Measurements from ENCODE around the gene STON2. TPM values are rescaled to one million over a fixed set of nuclear protein-coding genes. Genes with fewer than 3 reads are reported as not detected.

STON2 gene
- total and polyA plus RNA-seq, 2 of the 8 experiments (the other 6 are each of a cell fraction or from before 2014, with no cell fraction given) = 8.9 to 50.0 TPM

GRCh38 chr14:81398196-81398891 lies 1.8 kb downstream of the STON2 start:
- Histone ChIP-seq H3K27ac (ENCODE audit: low read depth, low read length) (no peak overlapping the region), H3K4me2 (ENCODE audit: insufficient read depth in 1 of 2, low read depth in 2 of 2, low read length in 2 of 2) (no peak overlapping the region), H2BK5ac (ENCODE audit: low read depth, low read length) (no peak overlapping the region), H3K79me1 (ENCODE audit: low read depth, low read length) (peaks cover 2% of the 10 kb centered on the region; the same call in 1 of the 2 replicates), H3K56ac (replicated peaks; ENCODE audit: insufficient read length, low read depth, low read length) (no peak overlapping the region), H3K79me2 (ENCODE audit: control insufficient read depth in 1 of 2, insufficient read depth in 2 of 2, low read length in 2 of 2) (0 out of 4 replicates have a peak, but pooled peaks cover 0 to 3% of the 10 kb centered on the region in 2 experiments), H3K23ac (ENCODE audit: insufficient read length) (no peak overlapping the region), H4K91ac (replicated peaks; ENCODE audit: insufficient read length, low read length) (no peak overlapping the region), H2BK120ac (replicated peaks; ENCODE audit: low read depth, low read length) (no peak overlapping the region), H2BK15ac (ENCODE audit: low read length) (no peak overlapping the region), H3K36me3 (ENCODE audit: control insufficient read depth in 2 of 4, insufficient read depth in 4 of 4, low read length in 3 of 4) (peaks cover 4 to 29% (median 13%) of the 10 kb centered on the region in 4 experiments; a peak in 7 of 8 replicates), H2BK20ac (ENCODE audit: low read length) (no peak overlapping the region), H2BK12ac (ENCODE audit: low read depth, low read length) (no peak overlapping the region), H3K27me3 (replicated peaks in 1 of 4; ENCODE audit: control insufficient read depth in 3 of 4, extremely low read depth in 1 of 4, insufficient read depth in 3 of 4, low read length in 3 of 4) (no peaks in the 10 kb centered on the region), H4K8ac (ENCODE audit: extremely low read depth, insufficient read depth, low read length) (no peak overlapping the region), H3K4me3 (ENCODE audit: extremely low read depth in 1 of 4, insufficient read depth in 2 of 4, low read depth in 3 of 4, low read length in 4 of 4) (no peak overlapping the region), H3K4ac (replicated peaks; ENCODE audit: insufficient read length, low read depth, low read length) (no peak overlapping the region), H3K4me1 (replicated peaks in 1 of 4; ENCODE audit: control insufficient read depth in 3 of 4, insufficient read depth in 4 of 4, low read length in 3 of 4) (peaks cover 0 to 4% (median 0%) of the 10 kb centered on the region in 4 experiments; a peak in 2 of 7 replicates), H4K20me1 (replicated peaks in 1 of 2; ENCODE audit: control insufficient read depth in 1 of 2, insufficient read depth in 2 of 2, low read length in 2 of 2) (peaks cover 0 to under 1% of the 10 kb centered on the region in 2 experiments), H2AFZ (ENCODE audit: low read length) (no peak overlapping the region), H3K23me2 (ENCODE audit: low read depth, low read length) (no peaks in the 10 kb centered on the region), H2AK5ac (ENCODE audit: low read depth, low read length) (no peak overlapping the region), H3K9ac (replicated peaks in 1 of 4; ENCODE audit: extremely low read depth in 1 of 4, low read depth in 3 of 4, low read length in 3 of 4) (no peak overlapping the region), H3K9me3 (ENCODE audit: insufficient read depth in 2 of 2, low read depth in 1 of 2, low read length in 1 of 2) (no peaks in the 10 kb centered on the region; a peak in 1 of 4 replicates), H3K18ac (ENCODE audit: extremely low read depth, low read length) (no peak overlapping the region), H3K14ac (ENCODE audit: insufficient read length) (no peak overlapping the region), H4K5ac (ENCODE audit: insufficient read length, low read depth, low read length) (no peak overlapping the region)
- no peak for FAIRE-seq
- DNase-seq (ENCODE audit: low read depth in 1 of 2, low spot score in 2 of 2) = no peak
- CTCF ChIA-PET (ENCODE audit: partially characterized antibody) = interaction anchor here (1.0 to 2.3 kb wide), 4 partner anchors 9 to 55 kb away, joined by 3 to 12 read pairs (median 4); no protein-coding TSS in a partner anchor
- 94% methylated on average over 6 of the region's 6 CpGs; no CpG with 5 or more reads in 1 of the 2 experiments for WGBS, 2 experiments (ENCODE audit: extremely low coverage in 1 of 2, insufficient coverage in 1 of 2, insufficient read length in 1 of 2, insufficient replicate concordance in 2 of 2, low coverage in 1 of 2, low lambda C conversion rate in 2 of 2, missing lambda C conversion rate in 1 of 2)
- POLR2A ChIA-PET (ENCODE audit: partially characterized antibody) = no interaction called here
- no peak for TF ChIP-seq NRF1 (IDR thresholded peaks at IDR 0.05; ENCODE audit: low read depth, low read length)
- TF ChIP-seq BRCA1 (IDR thresholded peaks at IDR 0.05; ENCODE audit: low read depth, low read length) = no peak
- TF ChIP-seq SRF (IDR thresholded peaks at IDR 0.05; ENCODE audit: low read depth, low read length) = no peak
- TF ChIP-seq RXRA (IDR thresholded peaks at IDR 0.05; ENCODE audit: insufficient read depth, low read depth, low read length) = no peak
- TF ChIP-seq BACH1 (IDR thresholded peaks at IDR 0.05; ENCODE audit: low read length) = no peak
- TF ChIP-seq GABPA (IDR thresholded peaks at IDR 0.05; ENCODE audit: borderline replicate concordance, insufficient read depth, low read length) = no peak
- no peak for TF ChIP-seq TAF1 (IDR thresholded peaks at IDR 0.05; ENCODE audit: low read depth, low read length)
- TF ChIP-seq CHD2 (IDR thresholded peaks at IDR 0.05; ENCODE audit: low read length) = no peak
- TF ChIP-seq CREB1 (IDR thresholded peaks at IDR 0.05) = no peak
- TF ChIP-seq ASH2L (IDR thresholded peaks at IDR 0.05; ENCODE audit: low read length) = no peak
- TF ChIP-seq POLR2A (IDR thresholded peaks at IDR 0.05; ENCODE audit: control extremely low read depth in 1 of 2, low read depth in 2 of 2, low read length in 2 of 2) = no peak
- TF ChIP-seq TAF7 (optimal IDR thresholded peaks at IDR 0.05; ENCODE audit: borderline replicate concordance, low read depth, low read length) = no peak
- no peak for TF ChIP-seq MAFK (IDR thresholded peaks at IDR 0.05; ENCODE audit: low read depth, low read length)
- TF ChIP-seq TBP (IDR thresholded peaks at IDR 0.05; ENCODE audit: low read depth, low read length) = no peak
- TF ChIP-seq CTBP2 (IDR thresholded peaks at IDR 0.05; ENCODE audit: borderline replicate concordance, insufficient read depth, insufficient read length, low read length) = no peak

All from H1 (cell line).